Right renal cortex interstitium (tissue), 3 donors: ENCODE results near the gene BORCS5. TPM values are rescaled to one million over a fixed set of nuclear protein-coding genes. Genes with fewer than 3 reads are reported as not detected.
A peak's percentile ranks its signal among the peaks of the same experiment; 100 is the strongest.

Experiments used
- DNase-seq, 3 donors: peaks; one replicate each; pipeline ENCODE4 v3.0.0-alpha.2; 2013; ENCODE audit warnings: low read depth in 3 of 3, low spot score in 2 of 3
- polyA plus RNA-seq, 3 donors: library from polyadenylated mRNA; unstranded; fragments of 120-200 nt; gene quantifications; one replicate each; pipeline ENCODE4 v1.2.1, GENCODE V29; 2013; ENCODE audit not compliant: insufficient read length in 3 of 3

The BORCS5 gene
- polyA plus RNA-seq, 3 donors: 8.4 to 9.4 (median 8.5) TPM

DNA sequence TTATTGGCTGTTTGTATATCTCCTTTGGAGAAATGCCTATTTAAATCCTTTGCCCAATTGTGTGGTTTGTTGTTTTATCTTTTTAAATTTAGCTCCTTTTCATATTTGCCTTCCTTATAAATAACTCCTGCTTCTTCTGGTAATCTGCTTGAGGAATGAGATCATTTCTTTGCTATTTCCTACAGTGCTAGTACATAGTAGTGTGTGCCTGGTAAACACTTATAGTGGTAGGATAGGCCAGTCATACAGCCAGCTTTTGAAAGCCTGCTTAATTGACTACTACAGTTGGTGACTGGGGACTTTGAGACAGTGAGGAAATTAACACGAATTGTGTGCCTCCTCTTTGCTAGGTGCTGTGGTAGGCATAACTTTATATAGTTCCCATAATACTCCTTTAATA, 68.7 kb downstream of the BORCS5 start:
- DNase-seq: no peak

DNA sequence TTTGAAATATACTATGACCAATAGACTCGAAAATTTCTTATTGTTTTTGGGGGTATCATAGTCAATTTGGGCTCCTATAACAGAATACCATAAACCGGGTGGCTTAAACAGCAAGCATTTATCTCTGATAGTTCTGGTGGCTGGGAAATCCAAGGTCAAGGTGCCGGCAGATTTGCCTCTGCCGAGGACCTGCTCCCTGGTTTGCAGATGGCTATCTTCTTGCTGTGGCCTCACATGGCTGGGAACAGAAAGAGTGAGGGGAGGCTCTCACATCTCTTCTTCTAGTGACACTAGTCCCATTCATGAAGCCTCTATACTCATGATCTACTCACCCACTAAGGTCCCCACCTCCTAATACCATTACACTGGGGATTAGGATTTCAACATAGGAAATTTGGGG, 70.7 kb downstream of the BORCS5 start:
- DNase-seq: no peak

DNA sequence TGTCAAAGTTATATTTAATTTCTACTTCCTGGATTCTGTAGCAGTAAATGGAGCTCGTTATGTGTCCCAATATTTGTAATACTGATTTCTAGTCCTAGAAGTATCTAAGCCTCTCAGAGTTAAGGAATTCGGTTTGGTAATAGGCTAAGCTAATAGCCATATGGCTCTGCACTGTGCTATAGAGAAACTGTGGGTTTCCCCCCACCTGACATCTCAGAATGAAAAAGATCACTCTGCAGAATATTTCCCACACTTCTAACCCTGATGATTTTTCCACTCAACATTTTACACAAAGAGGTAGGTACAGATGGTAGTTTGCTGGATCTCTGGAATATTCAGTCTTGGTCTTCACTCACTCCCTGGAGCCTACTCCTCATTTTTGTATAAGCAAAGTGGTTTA, 71.2 kb downstream of the BORCS5 start:
- no peak for DNase-seq

DNA sequence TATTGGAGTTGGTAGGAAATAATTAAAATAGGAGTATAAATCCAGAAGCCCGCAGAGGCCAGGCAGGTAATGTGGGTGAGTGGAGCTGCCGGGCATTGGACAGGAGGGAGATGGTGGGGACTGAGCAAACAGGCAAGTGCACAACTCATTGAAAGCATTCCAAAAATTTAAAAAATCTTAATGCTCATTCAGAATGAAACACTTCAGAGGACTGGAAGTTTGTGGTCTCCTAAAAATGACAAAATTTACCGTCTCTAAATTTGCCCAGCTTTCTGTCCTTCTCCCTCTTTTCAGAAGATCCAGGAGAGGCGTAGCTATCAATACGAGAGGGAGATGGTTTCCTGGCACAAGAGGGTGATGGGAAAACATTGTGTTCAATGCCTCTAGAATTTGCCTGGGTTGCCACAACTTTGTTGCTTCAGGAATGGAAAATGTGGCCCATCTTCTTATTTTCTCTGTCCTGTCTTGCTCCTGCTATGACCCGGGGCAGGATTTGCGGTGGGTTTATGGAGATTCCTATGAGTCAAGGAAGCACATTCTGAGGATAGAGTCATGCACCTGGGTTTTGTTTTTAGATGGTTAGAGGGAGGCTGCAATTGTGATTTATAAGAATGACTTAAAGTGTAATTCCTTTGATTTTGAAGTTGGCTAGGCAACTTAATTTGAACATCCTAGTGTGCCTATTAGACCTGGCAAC, 72.2 kb downstream of the BORCS5 start:
- no peak for DNase-seq

DNA sequence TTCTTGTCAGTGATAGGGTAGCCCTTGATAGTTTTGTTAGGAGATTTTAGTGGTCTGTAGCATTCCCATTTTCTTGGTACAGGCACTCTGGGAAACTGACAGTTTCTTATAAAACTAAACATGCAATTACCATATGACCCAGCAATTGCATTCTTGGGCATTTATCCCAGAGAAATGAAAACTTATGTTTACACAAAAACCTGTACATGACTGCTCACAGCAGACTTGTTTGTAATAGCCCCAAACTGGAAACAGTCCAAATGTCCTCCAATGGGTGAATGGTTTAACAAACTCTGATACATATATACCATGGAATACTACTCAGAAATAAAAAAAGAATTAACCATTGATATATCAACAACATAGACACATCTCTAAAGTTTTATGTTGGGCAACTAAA, 75.5 kb downstream of the BORCS5 start:
- DNase-seq: no peak

DNA sequence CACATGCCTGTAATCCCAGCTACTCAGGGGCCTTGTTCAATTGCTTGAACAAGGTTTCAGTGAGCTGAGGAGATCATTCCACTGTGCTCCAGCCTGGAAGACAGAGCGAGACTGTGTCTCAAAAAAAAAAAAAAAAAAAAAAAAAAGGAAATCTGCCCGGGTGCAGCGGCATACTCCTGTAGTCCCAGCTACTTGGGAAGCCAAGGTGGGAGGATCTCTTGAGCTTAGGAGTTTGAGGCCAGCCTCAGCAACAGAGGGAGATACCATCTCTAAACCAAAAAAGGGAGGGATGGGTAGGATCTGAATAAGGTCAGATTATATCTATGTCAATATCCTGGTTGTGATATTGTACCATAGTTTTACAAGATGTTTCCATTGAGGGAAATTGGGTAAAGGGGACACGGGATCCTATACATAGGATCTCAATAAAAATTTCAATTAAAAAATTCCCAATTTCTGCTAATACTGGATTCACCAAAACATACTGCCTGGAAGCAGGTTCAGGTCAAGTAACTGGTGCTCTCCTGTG, 76.4 kb downstream of the BORCS5 start:
- DNase-seq: no peak

DNA sequence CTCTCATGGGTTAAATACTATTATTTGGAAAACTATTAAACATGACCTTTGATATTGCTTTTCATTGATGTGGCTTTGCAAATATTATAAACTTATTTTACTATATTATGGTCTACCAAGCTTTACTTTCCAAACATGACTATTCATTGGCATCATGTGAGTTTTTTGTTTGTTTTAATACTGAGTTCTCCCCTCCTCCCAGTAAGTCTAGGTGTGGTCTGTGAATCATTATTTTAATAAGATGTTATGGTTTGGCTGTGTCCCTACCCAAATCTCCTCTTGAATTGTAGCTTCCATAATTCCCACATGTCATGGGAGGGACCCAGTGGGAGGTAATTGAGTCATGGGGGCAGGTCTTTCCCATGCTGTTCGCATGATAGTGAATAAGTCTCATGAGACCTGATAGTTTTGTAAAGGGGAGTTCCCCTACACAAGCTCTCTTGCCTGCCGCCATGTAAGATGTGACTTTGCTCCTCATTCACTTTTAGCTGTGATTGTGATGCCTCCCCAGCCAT, 80.0 kb downstream of the BORCS5 start:
- no peak for DNase-seq

DNA sequence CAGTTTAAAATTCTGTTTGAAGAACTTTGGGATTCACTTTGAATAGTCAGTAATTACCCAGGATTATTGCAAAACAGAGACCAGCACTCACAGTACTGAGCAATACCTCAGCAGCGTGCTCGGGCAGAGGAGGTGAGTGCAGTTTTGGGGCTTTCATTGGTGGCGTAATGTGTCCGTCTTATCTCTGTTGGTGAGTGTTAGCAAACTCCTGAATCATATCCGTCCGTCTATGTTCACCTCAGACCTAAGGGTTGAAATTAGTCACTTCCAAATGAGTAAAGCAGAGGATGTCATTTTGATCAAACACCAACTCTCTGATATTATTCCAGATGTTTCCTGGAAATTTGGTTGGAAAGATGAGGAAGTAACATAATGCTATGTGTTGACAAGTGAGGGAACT, 82.8 kb downstream of the BORCS5 start:
- no peak for DNase-seq

DNA sequence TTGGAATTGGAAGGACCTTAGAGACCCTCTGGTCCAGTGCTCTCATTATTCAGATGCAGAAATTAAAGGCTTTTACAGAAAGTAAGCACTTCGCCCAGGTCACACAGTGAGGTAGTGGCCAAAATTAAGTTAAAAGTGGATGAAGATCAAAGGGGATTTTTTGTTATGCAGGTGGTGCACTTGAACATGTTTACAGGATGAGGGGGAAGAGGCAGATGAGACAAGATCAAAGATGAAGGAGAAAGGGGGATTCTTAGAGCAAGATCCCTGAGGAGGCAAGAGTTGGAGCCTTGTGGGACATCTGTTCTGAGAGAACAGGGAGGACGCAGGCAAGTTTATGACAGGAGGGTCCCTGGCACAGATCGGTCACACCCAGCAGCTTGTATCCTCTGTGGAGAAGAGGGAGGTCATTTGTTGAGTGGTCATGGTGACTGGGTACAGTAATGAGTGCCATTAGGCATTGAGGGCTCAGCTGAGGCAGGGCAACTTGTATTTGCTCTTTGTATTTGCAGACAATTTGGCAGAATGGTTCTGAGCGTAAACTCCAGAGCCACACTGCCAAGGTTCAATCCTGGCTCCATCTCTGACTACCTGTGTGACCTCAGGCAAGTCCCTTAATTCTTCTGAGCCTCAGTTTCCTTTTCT, 84.0 kb downstream of the BORCS5 start:
- DNase-seq: no peak

DNA sequence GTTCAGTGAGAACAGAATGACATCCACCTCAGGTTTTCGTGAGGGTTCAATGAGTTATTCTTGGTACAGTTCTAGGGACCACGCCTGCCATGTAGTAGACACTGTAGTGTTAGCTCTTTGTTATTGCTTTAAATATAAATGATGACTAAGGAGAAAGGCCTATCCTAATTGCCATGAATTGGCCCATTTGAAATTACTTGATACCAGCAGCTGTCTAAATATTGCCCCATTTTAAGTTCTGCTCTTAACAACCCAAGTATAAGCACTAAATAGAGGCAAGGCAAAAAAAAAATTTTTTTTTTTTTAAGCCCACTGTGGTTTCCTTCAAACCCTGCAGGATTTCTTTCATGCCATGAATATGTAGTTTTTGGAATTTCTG, 84.5 kb downstream of the BORCS5 start:
- no peak for DNase-seq

DNA sequence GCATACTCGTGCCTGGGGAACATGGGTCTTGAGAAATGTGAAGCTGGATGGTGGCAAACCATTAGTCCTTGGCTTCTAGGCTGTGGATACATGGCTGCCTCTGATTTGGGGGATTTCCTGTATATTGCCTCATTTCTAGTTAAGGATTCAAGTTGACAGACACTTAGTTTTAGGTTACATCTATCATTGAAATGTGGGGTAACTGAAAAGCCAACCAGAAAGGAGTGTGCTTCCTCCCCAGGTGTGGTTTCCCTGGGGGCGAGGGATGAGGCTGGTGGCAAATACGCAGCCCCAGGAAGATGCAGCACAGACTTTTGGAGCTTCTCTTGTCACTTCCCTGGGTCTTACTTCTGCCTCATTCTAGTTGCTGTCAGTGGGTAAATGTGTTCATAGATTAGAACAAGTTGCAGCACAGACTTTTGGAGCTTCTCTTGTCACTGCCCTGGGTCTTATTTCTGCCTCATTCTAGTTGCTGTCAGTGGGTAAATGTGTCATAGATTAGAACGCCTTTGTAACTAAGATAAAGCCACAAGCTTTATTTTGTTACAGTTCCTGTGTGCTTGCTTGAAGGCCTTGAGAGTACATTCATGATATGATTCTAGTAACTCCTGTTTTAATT, 85.1 kb downstream of the BORCS5 start:
- no peak for DNase-seq

DNA sequence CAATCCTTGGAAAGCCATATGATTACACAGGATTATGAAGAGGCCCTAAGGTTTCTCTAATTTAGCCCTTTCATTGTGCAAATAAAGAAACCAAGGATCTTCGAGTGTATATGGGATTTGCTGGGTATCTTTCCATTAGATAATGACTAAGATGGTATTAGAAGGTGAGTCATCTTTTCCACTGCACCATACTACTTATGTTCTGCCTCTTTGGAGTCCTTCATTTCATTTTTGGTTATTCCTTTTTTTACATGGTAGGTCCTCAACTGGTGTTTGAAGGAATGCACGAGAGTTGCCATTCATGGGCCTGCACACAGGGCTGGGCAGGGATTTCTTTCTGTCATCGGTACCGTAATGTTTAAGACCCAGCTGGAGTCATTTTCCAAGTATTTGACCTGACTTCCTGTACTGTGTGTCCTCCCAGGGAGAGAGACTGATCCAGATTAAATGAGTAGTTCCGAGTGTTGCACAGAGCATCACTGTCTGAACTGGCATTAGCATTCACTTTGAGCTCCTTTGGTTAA, 85.7 kb downstream of the BORCS5 start:
- DNase-seq: no peak

DNA sequence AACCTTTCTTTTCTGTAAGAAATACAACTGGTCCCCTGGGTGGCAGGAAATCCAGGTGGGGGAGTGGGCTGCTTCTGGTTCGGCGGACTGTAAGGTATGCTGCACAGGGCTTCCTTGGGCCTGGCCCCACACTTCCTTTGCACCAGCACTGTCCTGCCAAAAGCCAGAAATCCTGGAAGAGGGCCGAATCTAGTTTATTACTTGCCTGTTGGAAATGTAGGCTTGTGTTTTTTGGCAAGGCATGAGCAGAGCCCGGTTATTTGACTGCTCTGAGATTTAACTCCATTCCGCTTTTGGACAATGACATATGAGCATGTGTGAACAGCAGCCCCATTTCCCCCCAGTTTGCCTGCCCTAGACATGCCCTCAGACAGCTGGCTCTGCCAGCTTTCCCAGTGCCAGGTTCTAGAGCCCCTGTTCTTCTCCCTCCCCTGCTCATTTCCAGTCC, 86.6 kb downstream of the BORCS5 start:
- peak in 1 of 3 donors; percentile 8 for DNase-seq

DNA sequence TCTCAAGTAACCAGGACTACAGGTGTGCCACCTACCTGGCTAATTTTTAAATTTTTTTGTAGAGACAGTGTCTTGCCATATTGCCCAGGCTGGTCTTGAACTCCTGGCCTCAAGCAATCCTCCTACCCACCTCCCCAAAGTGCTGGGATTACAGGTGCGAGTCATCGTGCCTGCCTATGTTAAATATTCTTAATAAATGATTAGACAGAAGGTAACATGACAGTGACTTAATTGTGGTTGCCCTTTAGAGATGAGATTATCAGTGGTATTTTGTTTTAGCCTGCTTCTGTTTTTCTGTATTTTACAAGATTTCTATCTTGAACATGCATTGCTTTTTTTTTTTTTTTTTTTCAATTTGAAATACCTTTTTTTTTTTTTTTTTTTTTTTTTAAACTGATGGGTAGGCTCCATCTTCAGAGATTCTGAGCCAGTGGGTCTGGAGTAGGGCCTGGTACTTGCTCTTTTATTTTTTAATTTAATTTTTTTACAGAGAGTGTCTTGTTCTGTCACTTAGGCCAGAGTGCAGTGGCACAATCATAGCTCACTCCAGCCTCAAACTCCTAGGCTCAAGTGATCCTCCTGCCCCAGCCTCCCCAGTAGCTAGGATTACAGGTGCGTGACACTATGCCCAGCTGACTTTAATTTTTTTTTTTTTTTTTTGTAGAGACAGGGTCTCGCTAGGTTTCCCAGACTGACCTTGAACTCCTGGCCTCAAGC, 88.4 kb downstream of the BORCS5 start:
- DNase-seq: no peak

DNA sequence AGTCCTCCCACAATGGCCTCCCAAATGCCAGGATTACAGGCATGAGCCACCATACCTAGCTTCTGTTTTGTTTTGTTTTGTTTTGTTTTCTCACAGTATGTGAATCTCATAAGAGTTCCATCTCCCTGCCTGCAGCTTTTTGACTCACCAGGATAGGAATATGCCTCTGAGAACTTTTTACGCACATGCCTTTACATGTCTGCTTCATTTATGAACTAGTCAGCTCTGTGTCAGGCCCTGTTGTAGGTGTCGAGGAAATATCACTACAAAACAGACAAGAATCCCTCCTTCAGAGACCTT, 89.0 kb downstream of the BORCS5 start:
- DNase-seq: no peak

DNA sequence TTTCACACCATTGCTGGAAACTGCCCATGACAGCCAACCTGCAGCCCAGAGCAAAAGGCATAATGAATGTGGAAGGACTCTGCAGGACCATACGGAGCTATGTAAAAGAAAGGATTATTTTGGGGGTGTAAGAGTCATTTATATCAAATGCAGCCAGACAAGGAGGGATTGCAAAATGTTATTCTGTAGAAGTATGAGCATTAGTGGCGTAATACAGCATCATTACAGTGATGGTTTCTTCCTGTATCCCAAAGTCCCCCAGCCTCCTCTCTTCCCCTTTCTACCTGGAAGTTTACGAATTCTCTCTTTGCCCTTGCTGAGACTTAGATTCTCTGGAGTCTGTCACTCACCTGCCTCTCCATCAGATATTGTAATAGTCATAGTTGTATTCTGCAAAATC, 89.9 kb downstream of the BORCS5 start:
- no peak for DNase-seq

DNA sequence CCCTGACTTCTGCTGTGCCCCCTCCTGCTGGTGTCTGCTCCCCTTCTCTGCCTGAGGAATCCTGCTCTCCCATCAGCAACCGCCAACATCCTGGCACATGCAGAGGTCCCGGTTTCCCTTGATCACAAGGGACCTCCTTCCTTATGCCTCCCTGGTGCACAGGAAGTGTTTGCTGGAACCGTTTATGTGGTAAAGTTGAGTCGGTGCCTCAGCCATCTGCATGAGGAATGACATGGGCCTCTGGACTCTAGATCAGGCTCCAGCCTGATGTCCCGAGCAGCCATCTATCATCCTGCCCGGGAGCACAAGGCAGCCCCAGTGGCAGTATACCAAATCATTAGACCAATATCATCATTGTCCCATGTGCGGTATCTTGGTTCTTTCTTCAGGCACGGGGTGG, 90.4 kb downstream of the BORCS5 start:
- no peak for DNase-seq

DNA sequence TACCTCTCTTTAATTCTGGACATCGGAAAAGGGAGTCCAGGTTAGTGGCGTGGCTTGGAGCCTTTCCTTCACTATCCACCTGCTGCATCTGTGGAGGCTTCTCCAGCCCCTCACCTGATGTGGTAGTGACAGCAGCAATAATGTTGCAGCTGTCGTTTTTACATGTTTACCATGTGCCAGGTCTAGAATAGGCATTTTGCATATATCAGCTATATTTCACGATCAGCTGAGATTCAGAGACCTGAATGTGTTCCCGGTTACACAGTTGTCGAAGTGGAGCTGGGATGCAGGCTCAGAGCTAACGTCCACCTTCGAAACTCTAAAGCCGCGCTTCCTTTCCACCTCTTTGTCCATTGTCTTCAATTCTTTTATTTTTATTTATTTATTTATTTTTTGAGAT, 91.0 kb downstream of the BORCS5 start:
- no peak for DNase-seq

DNA sequence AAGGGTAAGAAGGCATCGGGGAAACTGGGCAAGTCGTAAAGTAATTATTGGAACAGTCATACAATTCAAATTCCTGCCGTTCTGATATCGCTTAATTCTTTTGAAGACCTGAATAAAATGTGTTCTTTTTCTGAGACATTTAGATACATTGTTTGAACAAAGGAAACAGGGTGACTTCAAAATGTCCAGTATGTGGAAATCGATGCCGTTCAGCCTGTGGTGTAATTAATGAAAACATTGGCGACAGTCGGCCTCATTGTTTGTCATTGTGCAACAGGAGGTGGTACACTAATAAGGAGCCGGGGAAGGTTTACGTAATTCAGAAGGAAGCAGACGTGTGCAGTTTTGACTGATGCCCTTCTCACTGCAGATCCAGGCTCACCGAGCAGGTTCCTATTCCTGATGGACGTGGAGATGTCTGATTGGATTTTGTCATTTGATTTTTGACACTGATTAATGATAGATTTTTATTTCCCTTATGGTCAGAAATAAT, 92.7 kb downstream of the BORCS5 start:
- no peak for DNase-seq

DNA sequence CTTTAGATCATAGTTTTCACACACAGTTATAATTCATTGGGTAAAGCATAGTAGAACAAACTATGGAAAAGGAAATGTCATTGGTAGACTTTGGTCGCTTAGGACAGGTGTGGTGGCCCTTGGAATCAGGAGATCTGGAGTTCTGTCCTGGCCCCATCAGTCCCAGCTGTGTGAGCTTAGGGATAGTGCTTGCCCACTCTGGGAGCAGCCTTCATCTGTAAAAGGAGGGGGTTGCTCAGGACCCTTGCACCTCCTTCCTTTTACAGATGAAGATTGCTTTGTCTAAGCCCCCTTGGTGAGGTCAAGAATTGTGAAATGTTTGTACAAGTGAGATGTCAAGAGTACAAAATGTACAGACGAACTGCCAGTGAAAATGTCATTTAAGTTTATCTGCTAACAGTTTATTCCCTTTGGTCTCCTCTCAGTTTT, 93.2 kb downstream of the BORCS5 start:
- no peak for DNase-seq

DNA sequence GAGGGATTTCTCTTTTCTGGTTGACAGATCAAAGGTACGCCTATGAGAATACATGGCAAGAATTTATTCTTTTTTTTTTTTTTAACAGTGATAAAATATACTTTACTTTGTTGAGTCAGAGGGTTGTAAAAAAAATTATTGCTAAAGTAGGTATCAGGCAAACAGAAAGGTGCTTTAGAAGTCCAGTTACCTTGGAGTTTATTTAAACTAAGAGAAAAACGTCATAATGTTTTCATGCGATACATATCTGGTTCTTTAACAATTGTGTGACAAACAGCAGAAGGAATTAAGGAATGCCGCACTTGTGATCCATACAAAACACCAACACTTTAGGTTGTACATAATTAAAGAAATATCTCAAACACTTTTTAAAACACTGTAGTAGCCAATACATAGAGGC, 94.2 kb downstream of the BORCS5 start:
- no peak for DNase-seq
